Activated CD4-positive, alpha-beta T cell treated with anti-CD3 and anti-CD28 coated beads, Interleukin-2, amount 50 U/mL, for 48 hours (primary cell): ENCODE measurements around the gene ZNF273.
"Not testable (repeated sequence)": the region's sequence is repeated elsewhere in the genome, so short reads cannot be mapped to it uniquely, and the experiment has no call there.

ENCODE experiments used
- DNase-seq, 2 experiments: peaks; one replicate each; pipeline ENCODE4 v3.0.0-alpha.2; 2020

Gene ZNF273

DNA sequence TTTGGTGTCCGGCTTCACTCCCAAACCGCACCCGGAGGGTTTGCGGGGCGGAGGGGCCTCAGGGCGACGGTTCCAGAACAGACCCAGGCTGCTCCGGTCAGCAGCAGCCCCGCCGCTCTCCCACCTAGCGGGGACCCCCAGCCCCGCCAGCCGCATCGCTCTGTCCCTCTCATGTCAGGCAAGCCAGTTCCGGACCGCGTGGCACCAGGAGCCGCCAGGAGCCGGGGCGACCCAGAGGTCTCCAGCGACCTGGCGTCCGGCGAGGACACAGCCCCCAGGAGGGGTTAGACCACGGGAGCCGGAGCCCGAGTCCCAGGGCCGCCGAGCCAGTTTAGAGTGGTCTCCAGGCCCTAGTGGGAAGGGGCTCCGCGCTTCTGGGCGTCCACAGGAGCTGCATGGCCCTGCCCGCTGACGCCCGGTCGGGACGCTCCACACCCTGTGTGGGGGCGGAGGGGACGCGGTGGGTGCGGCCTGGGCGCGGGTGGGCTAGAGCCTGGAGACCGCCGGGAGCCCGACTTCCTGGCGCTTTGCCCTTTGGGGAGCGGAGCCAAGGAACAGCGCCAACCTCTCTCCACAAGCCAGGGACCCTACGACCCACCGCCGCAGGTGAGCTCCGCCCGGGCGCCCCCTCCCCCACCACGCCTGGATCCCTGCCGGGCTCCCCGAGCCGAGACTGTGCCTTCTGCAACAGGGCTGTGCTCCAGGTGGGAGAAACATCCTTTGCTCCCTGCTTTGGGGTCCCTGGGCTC lies 44.4 kb downstream of the ZNF273 start:
- DNase-seq: no peak

DNA sequence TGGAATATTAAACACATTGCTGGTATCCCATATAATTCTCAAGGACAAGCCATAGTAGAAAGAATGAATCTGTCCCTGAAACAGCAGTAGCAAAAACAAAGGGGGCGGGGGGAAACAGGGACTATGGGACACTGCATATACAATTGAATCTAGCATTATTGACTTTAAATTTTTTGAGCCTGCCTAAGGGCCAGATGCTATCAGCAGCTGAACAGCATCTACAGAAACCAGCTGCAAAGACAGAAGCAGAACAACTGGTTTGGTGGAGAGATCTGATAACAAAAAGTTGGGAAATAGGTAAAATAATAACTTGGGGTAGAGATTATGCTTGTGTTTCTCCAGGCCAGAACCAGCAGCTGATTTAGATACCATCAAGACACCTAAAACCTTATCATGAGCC lies 45.7 kb downstream of the ZNF273 start:
- not testable (repeated sequence) for DNase-seq

DNA sequence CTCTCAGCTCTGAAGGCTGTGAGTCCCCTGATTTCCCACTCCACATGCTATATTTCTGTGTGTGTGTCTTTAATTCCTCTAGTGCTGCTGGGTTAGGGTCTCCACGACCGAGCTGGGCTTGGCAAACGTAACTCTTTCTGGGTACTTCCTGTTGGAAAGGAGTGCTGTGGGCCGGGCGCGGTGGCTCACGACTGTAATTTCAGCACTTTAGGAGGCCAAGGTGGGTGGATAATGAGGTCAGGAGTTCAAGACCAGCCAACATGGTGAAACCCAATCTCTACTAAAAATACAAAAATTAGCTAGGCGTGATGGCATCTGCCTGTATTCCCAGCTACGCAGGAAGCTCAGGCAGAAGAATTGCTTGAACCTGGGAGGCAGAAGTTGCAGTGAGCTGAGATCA lies 47.6 kb downstream of the ZNF273 start:
- not testable (repeated sequence) for DNase-seq

- no peak for DNase-seq
These were observed 48.3 kb downstream of the ZNF273 start for GRCh38 chr7:64951250-64951848.

DNA sequence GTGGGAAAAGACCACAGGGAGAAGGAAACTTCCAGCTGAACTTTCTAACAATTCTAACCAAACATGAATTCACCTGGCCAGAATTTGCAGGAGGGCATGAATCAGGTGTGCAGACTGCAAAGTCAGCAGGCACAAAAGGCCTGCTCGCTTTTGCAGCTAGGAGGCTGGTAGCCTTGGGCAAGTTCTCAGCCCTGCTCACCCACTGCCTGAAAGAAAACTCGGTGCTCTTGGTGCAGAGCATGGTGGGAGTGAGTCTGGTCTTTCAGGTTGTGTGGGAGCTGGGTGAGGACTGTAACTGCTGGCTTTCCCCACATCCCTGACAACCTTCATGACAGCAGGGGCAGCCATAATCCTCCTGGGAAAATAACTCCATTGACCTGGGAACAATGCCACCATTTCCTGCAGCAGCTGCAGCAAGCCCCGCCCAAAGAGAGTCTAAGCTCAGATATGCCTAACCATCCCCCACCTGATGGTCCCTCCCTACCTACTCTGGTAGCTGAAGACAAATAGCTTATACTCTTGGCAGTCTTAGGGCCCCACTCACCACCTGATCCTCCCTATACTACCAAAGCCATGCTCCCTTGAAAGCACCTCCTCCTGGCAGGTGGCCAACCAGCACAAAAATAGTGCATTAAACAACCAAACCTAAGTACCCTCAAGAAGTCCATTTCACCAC lies 56.1 kb downstream of the ZNF273 start:
- no peak for DNase-seq

DNA sequence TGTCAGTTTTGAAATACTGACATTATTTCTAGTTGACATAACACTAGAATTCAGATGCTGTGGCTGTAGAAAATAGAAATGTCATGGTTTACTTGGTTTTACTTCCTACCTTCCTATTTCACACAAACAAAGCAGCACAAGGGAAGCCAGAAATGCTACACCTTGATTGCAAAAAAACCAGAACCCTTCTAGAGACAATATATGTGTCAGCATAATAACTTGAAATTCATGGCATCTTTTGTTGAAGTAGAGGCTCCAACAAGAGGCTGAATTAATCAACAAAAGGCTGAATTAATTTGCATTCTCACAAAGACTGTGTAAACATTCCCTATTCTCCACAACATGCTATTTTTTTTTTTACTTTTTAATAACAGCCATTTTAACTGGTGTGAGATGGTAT lies 62.5 kb downstream of the ZNF273 start:
- no peak for DNase-seq

DNA sequence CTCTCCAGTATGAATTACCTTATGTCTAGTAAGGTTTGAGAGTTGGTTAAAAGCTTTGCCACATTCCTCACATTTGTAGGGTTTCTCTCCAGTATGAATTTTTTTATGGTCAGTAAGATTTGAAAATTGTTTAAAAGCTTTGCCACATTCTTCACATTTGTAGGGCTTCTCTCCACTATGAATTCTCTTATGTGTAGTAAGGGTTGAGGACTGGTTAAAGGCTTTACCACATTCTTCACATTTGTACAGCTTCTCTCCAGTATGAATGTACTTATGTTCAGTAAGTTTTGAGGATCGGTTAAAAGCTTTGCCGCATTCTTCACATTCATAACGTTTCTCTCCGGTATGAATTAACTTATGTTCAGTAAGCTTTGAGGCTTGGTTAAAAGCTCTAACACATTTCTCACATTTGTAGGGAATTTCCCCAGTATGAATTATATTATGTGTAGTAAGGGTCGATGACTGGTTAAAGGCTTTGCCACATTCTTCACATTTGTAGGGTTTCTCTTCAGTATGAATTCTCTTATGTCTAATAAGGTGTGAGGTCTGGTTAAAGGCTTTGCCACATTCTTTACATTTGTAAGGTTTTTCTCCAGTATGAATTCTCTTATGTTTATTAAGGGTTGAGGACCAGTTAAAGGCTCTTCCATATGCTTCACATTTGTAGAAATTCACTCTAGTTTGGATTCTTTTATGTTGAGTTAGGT lies 75.6 kb downstream of the ZNF273 start:
- no peak for DNase-seq
